Esophagus muscularis mucosa (tissue), 4 donors: ENCODE results near the gene LCORL. TPM values are rescaled to one million over a fixed set of nuclear protein-coding genes. Genes with fewer than 3 reads are reported as not detected.

Source experiments
- DNase-seq: peaks from one replicate; pipeline ENCODE4 v3.0.0-alpha.2; 2017; ENCODE audit errors: extremely low spot score
- H3K27ac ChIP-seq, 4 donors: fragments of 200-600 bp; sonication (generic); replicated peaks in 1 of 4; 1 replicate in 3 of 4; 2 replicates in 1 of 4; pipeline ENCODE4 v1.5.1; 2016 to 2019; ENCODE audit warnings: mild to moderate bottlenecking in 1 of 4
- H3K27me3 ChIP-seq, 4 donors: fragments of 200-600 bp; sonication (generic); one replicate each; pipeline versions ENCODE4 v1.5.1 to v1.6.0; 2016 to 2019
- H3K36me3 ChIP-seq, 4 donors: fragments of 200-600 bp; sonication (generic); one replicate each; pipeline ENCODE4 v1.5.1; 2016 to 2019
- H3K4me1 ChIP-seq, 4 donors: fragments of 200-600 bp; sonication (generic); one replicate each; pipeline ENCODE4 v1.5.1; 2016 to 2019
- H3K4me3 ChIP-seq, 4 donors: fragments of 200-600 bp; sonication (generic); 1 replicate in 2 of 4; 2 replicates in 2 of 4; pipeline ENCODE4 v1.5.1; 2016 to 2019; ENCODE audit warnings: mild to moderate bottlenecking in 4 of 4, moderate library complexity in 1 of 4
- H3K9me3 ChIP-seq, 4 donors: fragments of 200-600 bp; sonication (generic); 1 replicate in 3 of 4; 2 replicates in 1 of 4; pipeline ENCODE4 v1.5.1; 2016 to 2019
- EP300 ChIP-seq: sonication (generic); formaldehyde crosslinking; IDR thresholded peaks from one replicate; pipeline ENCODE4 v1.6.1; 2017; ENCODE audit warnings: antibody characterized with exemption
- POLR2A ChIP-seq: fragments of 450-650 bp; IDR thresholded peaks from one replicate; pipeline ENCODE4 v1.6.1; 2017; ENCODE audit warnings: antibody characterized with exemption, moderate library complexity, mild to moderate bottlenecking, low read depth
- POLR2AphosphoS5 ChIP-seq, 2 donors: sonication (generic); formaldehyde crosslinking; IDR thresholded peaks; one replicate each; pipeline ENCODE4 v1.6.1; 2017; ENCODE audit warnings: antibody characterized with exemption in 2 of 2
- WGBS: methylation state at CpG from one replicate; pipeline ENCODE4 v1.1.5; 2018; 5-methylcytosine and 5-hydroxymethylcytosine counted together
- intact Hi-C: fragments of 100-400 bp; cut with DNase I; formaldehyde crosslinking; loops from one replicate; pipeline ENCODE4 v1.15.1; 2023
- total RNA-seq, 4 donors: library from RNA; depleted of rRNA; stranded (reverse); fragments of >200 nt; gene quantifications; one replicate each; pipeline versions ENCODE4 v1.1.0 to v1.2.1, GENCODE V29; 2016
- TF ChIP-seq, protein P1 (sequence below), 3 experiments: fragments of 200-600 bp in 2 of 3; fragments of 450-650 bp in 1 of 3; sonication (generic) in 2 of 3; IDR thresholded peaks; one replicate each; pipeline ENCODE4 v1.5.1; 2017 to 2019; ENCODE audit warnings: antibody characterized with exemption in 3 of 3, mild to moderate bottlenecking in 2 of 3, moderate library complexity in 1 of 3

The LCORL gene
- total RNA-seq, 4 donors from 2014 or later, result 7.6 to 14.1 (median 11.5) TPM

DNA sequence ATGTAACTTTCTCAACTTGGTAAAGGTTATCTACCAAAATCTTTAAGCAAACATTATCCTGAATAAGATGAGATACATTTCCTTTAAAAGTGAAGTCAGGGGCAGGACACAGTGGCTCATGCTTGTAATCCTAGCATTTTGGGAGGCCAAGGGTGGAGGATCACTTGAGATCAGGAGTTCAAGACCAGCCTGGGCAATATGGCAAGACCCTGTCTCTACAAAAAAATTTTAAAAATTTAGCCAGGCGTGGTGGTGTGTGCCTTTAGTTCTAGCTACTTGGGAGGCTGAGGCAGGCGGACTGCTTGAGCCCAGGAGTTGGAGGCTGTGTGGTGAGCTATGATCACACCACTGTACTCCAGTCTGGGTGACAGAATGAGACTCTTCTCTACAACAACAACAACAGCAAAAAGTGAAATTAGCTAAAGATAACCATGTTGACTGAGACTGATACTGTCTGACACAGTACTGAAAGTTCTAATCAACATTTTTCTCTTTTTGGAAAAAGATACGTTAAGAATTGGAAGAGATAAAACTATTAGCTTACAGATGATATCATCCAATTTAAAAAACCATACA lies 215.9 kb downstream of the LCORL start:
- intact Hi-C loops, result no loop called here
- no peak for DNase-seq
- peaks cover 29 to 44% (median 40%) of the 10 kb centered on the region in 4 donors for H3K4me1 ChIP-seq
- 86% methylated on average over 3 of the region's 3 CpGs for WGBS
- no peak overlapping the region for H3K27ac ChIP-seq
- H3K27me3 ChIP-seq, result no peaks in the 10 kb centered on the region
- H3K36me3 ChIP-seq, result peaks cover 19 to 40% (median 23%) of the 10 kb centered on the region in 4 donors
- TF ChIP-seq POLR2AphosphoS5 (IDR thresholded peaks at IDR 0.05) (no peak), EP300 (no peak), POLR2A (no peak)
- TF ChIP-seq, protein P1, sequence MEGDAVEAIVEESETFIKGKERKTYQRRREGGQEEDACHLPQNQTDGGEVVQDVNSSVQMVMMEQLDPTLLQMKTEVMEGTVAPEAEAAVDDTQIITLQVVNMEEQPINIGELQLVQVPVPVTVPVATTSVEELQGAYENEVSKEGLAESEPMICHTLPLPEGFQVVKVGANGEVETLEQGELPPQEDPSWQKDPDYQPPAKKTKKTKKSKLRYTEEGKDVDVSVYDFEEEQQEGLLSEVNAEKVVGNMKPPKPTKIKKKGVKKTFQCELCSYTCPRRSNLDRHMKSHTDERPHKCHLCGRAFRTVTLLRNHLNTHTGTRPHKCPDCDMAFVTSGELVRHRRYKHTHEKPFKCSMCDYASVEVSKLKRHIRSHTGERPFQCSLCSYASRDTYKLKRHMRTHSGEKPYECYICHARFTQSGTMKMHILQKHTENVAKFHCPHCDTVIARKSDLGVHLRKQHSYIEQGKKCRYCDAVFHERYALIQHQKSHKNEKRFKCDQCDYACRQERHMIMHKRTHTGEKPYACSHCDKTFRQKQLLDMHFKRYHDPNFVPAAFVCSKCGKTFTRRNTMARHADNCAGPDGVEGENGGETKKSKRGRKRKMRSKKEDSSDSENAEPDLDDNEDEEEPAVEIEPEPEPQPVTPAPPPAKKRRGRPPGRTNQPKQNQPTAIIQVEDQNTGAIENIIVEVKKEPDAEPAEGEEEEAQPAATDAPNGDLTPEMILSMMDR (IDR thresholded peaks at IDR 0.05), result no peak
- no peaks in the 10 kb centered on the region for H3K9me3 ChIP-seq
- H3K4me3 ChIP-seq, result no peak overlapping the region

DNA sequence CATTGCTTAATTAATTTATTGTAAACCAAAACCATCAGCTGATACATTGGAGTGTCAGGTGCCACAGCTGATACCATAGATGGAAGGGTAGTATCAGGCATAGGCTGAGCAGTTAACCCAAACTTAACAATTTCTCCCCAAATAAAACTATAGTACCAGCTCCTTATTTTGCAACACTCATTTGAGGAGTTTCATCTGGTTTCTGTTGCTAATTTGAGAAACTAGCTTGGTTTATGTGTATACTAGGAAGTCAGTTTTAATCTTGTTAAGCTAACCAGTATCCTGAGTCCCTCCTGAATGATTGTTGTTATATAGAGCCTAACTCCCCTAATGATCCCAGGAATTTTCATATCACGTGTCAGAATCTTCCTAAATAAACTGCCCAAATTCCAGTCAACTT lies 223.7 kb downstream of the LCORL start:
- no peaks in the 10 kb centered on the region for H3K9me3 ChIP-seq
- no peak for TF ChIP-seq EP300
- no peak for TF ChIP-seq POLR2A
- no peak for TF ChIP-seq POLR2AphosphoS5 (IDR thresholded peaks at IDR 0.05)
- TF ChIP-seq, protein P1 (IDR thresholded peaks at IDR 0.05), result no peak
- peaks cover 1 to 26% (median 8%) of the 10 kb centered on the region in 4 donors for H3K36me3 ChIP-seq
- H3K27ac ChIP-seq, result no peak overlapping the region
- no peaks in the 10 kb centered on the region for H3K27me3 ChIP-seq
- no peak overlapping the region for H3K4me3 ChIP-seq
- intact Hi-C loops, result no loop called here
- DNase-seq, result no peak
- H3K4me1 ChIP-seq, result no peaks in the 10 kb centered on the region
- 96% methylated on average over 1 of the region's 1 CpG for WGBS

- 76% methylated on average over 1 of the region's 1 CpG for WGBS
- intact Hi-C loops, result no loop called here
- Histone ChIP-seq H3K27me3 (no peaks in the 10 kb centered on the region), H3K4me1 (no peaks in the 10 kb centered on the region), H3K4me3 (no peak overlapping the region), H3K36me3 (peaks cover 0 to 9% (median 3%) of the 10 kb centered on the region in 4 donors), H3K27ac (no peak overlapping the region), H3K9me3 (no peaks in the 10 kb centered on the region)
- TF ChIP-seq, protein P1 (IDR thresholded peaks at IDR 0.05), result no peak
- TF ChIP-seq EP300 (no peak), POLR2A (no peak), POLR2AphosphoS5 (IDR thresholded peaks at IDR 0.05) (no peak)
- DNase-seq, result no peak
Observed at GRCh38 chr4:17794730-17795129, 226.8 kb downstream of the LCORL start.

Other genes starting within 250 kb of the LCORL start
- gene FAM184B, start 240.1 kb downstream of the LCORL start, total RNA-seq, result not detected
- gene DCAF16, start 211.0 kb downstream of the LCORL start, total RNA-seq, result 10 to 100 TPM; 23.4 to 28.7 (median 26.3) TPM
- gene NCAPG, start 210.8 kb downstream of the LCORL start, total RNA-seq, result under 1 TPM in 3 of 4 donors, not detected in 1; 0.17 to 0.98 (median 0.71) TPM